Colonic mucosa (tissue), 4 donors: ENCODE data around the gene HENMT1. TPM values are rescaled to one million over a fixed set of nuclear protein-coding genes. Genes with fewer than 3 reads are reported as not detected.
A peak's percentile ranks its signal among the peaks of the same experiment; 100 is the strongest.
"Not testable (repeated sequence)": the region's sequence is repeated elsewhere in the genome, so short reads cannot be mapped to it uniquely, and the experiment has no call there.

Experiments used
- DNase-seq: peaks from one replicate; pipeline ENCODE4 v3.0.0-alpha.2; 2020
- H3K27ac ChIP-seq: fragments of 200-600 bp; one replicate; pipeline ENCODE4 v1.8.0; 2021
- H3K27me3 ChIP-seq: fragments of 200-600 bp; one replicate; pipeline ENCODE4 v1.8.0; 2021
- H3K36me3 ChIP-seq: fragments of 200-600 bp; one replicate; pipeline ENCODE4 v1.8.0; 2021
- H3K4me1 ChIP-seq: fragments of 200-600 bp; one replicate; pipeline ENCODE4 v1.8.0; 2021; ENCODE audit warnings: mild to moderate bottlenecking
- H3K4me3 ChIP-seq: fragments of 200-600 bp; one replicate; pipeline ENCODE4 v1.8.0; 2021
- H3K9ac ChIP-seq, 2 donors: one replicate each; pipeline ENCODE4 v1.7.0; 2013; ENCODE audit warnings: control low read depth in 2 of 2, low read depth in 2 of 2, low read length in 2 of 2
- H3K9me3 ChIP-seq: fragments of 200-600 bp; one replicate; pipeline ENCODE4 v1.8.0; 2021
- CTCF ChIP-seq: fragments of 200-600 bp; IDR thresholded peaks from one replicate; pipeline ENCODE4 v1.8.0; 2022; ENCODE audit warnings: antibody characterized with exemption, mild to moderate bottlenecking
- intact Hi-C: fragments of 100-400 bp; cut with DNase I; formaldehyde crosslinking; loops from one replicate; pipeline ENCODE4 v1.14.1; 2022
- total RNA-seq, 2 donors: library from RNA; stranded (reverse); fragmentation: NEBNext Ultra II Directional in 1 of 2; extraction: Animal tissue kit (Norgen Biotek cat#: 25700) in 1 of 2; gene quantifications; one replicate each; pipeline ENCODE4 v1.2.1, GENCODE V29; 2021
- donor health status: healthy.
- donor health status: DM: no; HTN: no; CAD: no.
- donor health status: DM: no; HTN: no; CAD: no.

The HENMT1 gene
- total RNA-seq, 2 donors from 2014 or later, result 3.7 to 10.1 TPM

- intact Hi-C loops, result no loop called here
- Histone ChIP-seq H3K4me3 (peak within 1 kb of the TSS; percentile 73), H3K9ac (peak within 1 kb of the TSS; percentile 93 to 99), H3K9me3 (no peaks in the 10 kb centered on the region), H3K27ac (peak within 1 kb of the TSS; percentile 97), H3K27me3 (no peaks in the 10 kb centered on the region), H3K36me3 (peaks cover 6% of the 10 kb centered on the region), H3K4me1 (no peaks in the 10 kb centered on the region)
- peak; percentile 95 for DNase-seq
- no peak for TF ChIP-seq CTCF
These were observed 31.2 kb upstream of the HENMT1 start, which contains the start of gene PRPF38B for GRCh38 chr1:108691942-108692723. Gene PRPF38B, plus strand, starts transcription at chr1:108692310. Its CDS starts 282 bp downstream, at chr1:108692592.

GRCh38 chr1:108691128-108691941, 30.4 kb upstream of the HENMT1 start:
- intact Hi-C loops, result no loop called here
- H3K36me3 ChIP-seq, result peaks cover 6% of the 10 kb centered on the region
- DNase-seq, result peak; percentile 21
- H3K9ac ChIP-seq, result peak overlapping the region; percentile 93 to 99
- no peaks in the 10 kb centered on the region for H3K9me3 ChIP-seq
- no peaks in the 10 kb centered on the region for H3K27me3 ChIP-seq
- H3K27ac ChIP-seq, result peak overlapping the region; percentile 97
- TF ChIP-seq CTCF, result no peak
- H3K4me1 ChIP-seq, result no peaks in the 10 kb centered on the region
- H3K4me3 ChIP-seq, result peak overlapping the region; percentile 73

- no peak overlapping the region for H3K27ac ChIP-seq
- H3K9ac ChIP-seq, result no peak overlapping the region
- no peak for DNase-seq
- intact Hi-C loops, result no loop called here
- H3K4me1 ChIP-seq, result no peaks in the 10 kb centered on the region
- H3K36me3 ChIP-seq, result no peaks in the 10 kb centered on the region
- H3K4me3 ChIP-seq, result no peak overlapping the region
- no peaks in the 10 kb centered on the region for H3K27me3 ChIP-seq
- no peak for TF ChIP-seq CTCF
- no peaks in the 10 kb centered on the region for H3K9me3 ChIP-seq
These were observed 25.9 kb upstream of the HENMT1 start for GRCh38 chr1:108686614-108687313.

DNA sequence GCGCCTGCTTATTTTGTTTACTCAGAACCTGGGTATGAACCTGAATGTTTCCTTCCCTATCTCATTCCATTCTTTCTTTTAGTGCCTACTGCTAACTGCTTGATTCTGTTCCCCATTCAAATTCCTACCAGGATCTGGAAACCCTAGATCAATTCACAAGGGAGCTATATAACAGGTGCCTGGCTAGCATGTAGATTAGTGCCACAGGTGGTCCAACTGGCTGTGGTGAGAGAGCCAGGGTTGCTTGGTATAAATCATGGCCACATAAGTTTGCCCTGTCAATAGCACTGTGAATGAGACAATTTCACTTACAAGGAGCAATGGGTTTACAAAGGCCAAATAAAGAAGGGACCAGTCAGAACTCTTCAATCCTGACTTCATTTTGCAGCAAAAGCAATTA, 24.6 kb upstream of the HENMT1 start:
- H3K4me3 ChIP-seq, result no peak overlapping the region
- H3K4me1 ChIP-seq, result no peaks in the 10 kb centered on the region
- intact Hi-C loops, result no loop called here
- no peaks in the 10 kb centered on the region for H3K27me3 ChIP-seq
- H3K36me3 ChIP-seq, result no peaks in the 10 kb centered on the region
- no peak for DNase-seq
- no peak overlapping the region for H3K9ac ChIP-seq
- no peaks in the 10 kb centered on the region for H3K9me3 ChIP-seq
- TF ChIP-seq CTCF, result no peak
- no peak overlapping the region for H3K27ac ChIP-seq

GRCh38 chr1:108681701-108682100, 20.8 kb upstream of the HENMT1 start:
- H3K9ac ChIP-seq, H3K4me1 ChIP-seq, H3K27ac ChIP-seq, DNase-seq, H3K4me3 ChIP-seq, H3K36me3 ChIP-seq, H3K27me3 ChIP-seq, intact Hi-C loops, H3K9me3 ChIP-seq: not testable (repeated sequence)
